GM12891 (cell line): Measurements from ENCODE around the gene TTN.

Experiments used
- PAX5 ChIP-seq: IDR thresholded peaks from 2 replicates; pipeline ENCODE4 v1.6.1; 2011; ENCODE audit warnings: low read length, moderate library complexity, mild to moderate bottlenecking; ENCODE audit not compliant: insufficient read depth, severe bottlenecking
- POLR2A ChIP-seq: IDR thresholded peaks from 2 replicates; pipeline ENCODE4 v1.6.1; 2011; ENCODE audit warnings: low read depth, low read length, control low read depth
- POLR2AphosphoS5 ChIP-seq: IDR thresholded peaks from 2 replicates; pipeline ENCODE4 v1.6.1; 2011; ENCODE audit warnings: low read depth, low read length, control low read depth
- SPI1 ChIP-seq: IDR thresholded peaks from 2 replicates; pipeline ENCODE4 v1.6.1; 2011; ENCODE audit warnings: low read depth, low read length, control low read depth

DNA sequence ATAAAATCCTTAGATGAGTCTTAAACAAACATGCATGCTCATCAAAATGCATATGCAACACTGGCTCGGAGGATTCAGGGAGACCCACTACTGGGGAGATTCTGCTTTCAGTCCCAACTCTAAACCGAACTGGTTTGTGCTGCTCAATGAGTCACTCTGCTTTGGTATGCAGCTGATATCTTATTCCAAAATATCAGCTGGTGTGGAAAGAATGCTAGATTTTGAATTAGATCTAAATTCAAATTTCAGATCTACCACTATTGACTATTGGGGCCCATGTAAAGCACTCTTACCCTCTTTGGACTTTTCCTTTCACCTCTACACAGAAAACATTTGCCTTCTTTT is 39.2 kb upstream of the TTN start:
- TF ChIP-seq POLR2A, result no peak
- TF ChIP-seq POLR2AphosphoS5, result no peak
- TF ChIP-seq PAX5, result no peak
- no peak for TF ChIP-seq SPI1
